GM19467 (cell line): Measurements from ENCODE around the gene APLP2.

ENCODE experiments used
- ATAC-seq: cut with Tn5 transposase; IDR thresholded peaks from one replicate; pipeline ENCODE4 v1.9.1; 2021; ENCODE audit warnings: mild to moderate bottlenecking, moderate library complexity; ENCODE audit not compliant: unreplicated experiment

The APLP2 gene

DNA sequence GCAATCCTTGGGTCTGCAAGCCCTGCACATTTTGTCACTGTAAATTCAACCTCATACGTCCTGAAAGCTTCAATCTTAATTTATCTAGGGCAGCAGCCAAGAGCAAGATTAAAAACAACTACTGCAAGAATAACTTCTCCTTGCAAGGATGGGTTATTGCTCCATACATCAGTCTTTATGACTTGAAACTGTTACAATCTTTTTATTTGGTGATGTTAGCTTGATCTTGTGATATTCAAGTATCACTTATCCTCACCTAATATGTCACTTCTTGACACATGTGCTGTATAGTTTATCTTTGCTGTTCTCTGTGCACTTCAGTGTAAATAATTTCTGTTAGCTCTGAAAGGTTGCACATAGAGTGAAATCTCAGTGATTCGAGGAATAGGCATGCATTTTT lies 14.7 kb upstream of the APLP2 start:
- ATAC-seq = no peak

DNA sequence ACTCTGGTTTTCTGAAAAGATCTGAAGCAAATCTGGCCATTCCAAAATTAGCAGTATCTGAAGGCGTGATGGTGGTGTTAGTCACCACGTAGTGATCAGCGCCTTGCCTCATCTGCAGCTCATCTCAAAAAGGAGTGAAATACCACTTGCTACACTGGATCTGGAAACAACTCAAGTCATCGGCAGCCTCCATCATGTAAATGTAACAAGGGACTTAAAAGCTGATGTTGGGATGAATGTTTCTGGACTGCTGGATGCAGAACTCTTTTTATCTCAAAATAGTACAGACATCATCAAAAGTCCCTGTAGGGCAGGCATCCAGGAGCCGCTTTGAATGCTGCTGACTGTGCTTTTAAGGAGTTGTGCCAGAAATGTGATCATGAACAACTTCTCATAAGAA lies 14.1 kb upstream of the APLP2 start:
- no peak for ATAC-seq

DNA sequence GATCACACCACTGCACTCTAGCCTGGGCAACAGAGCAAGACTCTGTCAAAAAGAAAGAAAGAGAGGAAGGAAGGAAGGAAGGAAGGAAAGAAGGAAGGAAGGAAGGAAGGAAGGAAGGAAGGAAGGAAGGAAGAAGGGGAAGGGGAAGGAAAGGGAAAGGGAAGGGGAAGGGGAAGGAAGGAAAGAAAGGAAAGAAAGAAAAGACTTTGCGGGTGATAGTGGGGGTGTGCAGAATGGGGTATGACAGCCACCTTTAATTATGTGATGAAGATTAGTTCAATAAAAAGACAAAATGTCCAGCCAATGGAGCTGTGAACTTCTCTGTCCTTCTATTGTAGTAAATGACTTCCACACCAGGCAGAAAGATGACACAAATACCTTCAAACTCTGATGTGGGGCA lies 8.7 kb upstream of the APLP2 start:
- ATAC-seq = no peak

DNA sequence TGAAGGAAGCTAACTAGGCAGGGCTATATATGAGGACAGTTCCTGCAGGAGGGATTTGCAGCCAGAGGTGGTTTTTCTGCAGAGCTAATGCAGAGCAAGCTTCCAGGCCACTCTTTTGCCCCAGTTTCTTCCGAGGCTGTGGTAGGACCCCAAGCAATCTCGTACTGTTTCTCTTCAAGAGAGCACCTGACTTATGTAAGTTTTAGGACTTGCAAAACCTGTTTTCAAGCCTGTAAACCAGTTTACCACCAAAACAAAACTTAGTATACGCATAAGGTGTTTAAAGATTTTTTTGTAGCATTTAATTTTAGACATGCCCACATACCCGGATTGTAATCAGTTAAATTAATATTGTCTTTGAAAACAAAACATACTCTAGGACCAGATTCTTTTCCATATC lies 7.7 kb upstream of the APLP2 start:
- ATAC-seq = no peak

DNA sequence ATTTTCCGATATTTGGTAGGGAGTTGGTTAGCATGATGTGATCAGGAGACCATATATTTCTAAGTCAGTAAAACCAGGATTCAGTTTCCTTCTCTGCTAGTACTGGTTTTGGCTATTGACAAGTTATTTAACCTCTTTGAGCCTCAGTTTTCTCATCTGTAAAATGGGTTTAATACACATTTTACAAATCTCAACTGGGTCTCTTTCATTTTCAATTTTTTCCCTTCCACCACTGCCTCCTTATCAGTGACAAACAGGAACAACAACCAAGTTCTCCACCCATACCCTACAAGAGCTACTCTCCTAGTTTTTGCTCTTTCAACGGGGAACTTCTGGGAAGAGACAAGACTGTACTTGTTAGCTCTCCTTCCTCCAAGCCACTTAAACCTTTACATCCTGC lies 6.2 kb upstream of the APLP2 start:
- no peak for ATAC-seq

DNA sequence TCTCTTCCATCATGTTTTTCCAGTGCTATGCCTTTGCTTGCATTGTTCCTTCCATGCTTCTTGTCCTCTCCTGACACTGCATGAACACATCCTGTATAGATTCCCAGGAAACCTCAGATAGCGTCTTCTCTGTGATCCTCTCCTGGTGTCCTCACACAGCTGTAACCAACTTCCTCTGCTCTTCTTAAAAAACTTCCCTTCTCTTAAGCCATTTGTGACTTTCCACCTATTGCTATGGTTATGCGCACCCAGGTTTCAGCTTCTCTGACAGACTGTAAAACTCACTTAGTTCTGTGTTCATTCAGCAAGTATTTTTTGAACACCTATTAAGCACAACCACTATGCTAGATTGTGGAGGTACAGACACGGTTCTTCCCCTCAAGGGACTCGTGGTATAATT lies 5.1 kb upstream of the APLP2 start:
- no peak for ATAC-seq

DNA sequence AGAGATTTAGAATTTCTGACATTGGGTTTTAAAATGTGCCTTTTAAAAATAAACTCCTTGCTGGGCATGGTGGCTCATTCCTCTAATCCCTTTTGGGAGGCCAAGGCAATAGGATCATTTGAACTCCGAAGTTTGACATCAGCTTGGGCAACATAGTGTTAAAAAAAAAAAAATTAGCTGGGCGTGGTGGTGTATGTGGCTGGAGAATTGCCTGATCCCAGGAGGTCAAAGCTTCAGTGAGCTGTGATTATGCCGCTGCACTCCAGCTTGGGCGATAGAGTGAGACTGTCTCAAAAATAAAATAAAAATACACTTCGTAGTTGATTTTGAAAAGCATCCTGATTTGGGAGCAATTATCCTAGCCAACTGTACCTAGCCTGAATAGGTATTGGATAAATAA lies 3.4 kb upstream of the APLP2 start:
- no peak for ATAC-seq

DNA sequence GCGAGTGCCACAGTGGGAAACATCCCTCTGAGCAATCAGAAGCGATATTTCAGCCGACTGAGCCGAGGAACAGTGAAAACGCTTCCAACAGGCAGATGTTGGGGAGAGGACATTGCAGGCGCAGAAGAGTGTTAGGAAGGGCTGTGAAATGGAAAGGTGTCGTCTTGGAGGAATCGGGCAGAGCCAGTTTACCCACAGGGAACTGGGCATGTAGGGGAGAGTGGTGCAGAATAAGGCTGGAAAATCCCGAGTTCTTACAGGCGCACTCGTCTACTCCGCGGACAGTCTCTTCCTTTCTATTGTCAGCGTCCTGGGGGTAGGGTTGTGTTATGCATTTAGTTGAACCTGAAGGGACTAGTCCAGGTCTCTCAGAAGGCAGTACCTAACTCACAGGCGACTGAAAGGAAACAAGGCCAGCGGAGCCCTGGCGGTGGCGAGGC lies 1.1 kb upstream of the APLP2 start:
- no peak for ATAC-seq

DNA sequence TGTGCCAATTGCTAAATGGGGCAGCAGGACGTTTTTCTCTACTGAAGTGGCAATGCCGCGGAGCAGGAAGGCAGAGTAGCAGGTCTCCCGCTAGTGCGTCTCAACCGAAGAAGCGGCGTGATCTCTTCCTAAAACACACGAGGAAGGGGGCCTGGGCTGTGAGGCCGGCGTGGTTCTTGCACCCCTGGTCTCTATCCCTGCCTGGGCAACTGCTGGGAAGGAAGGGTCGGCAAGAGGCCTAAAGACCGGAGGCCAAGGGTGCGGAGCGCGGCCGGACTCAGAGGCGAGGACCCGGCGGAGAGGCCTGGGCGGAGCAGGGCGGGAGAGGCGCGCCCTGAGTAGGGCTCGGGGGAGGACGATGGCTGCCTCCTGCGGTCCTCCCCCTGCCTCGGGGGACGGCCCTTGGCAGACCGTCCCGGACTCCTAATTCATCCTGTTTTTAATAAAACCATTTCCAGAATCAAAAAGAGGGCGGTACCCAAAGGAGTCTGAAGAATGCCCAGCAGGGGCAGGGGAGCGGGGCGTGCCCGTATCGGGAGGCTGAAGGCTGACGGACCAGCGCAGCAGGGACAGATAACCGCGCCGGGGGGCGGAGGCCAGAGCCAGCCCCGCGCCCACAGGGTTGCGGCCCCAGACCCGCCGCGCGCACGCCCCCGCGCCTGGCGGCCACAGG lies 572 bp upstream of the APLP2 start:
- ATAC-seq = peak; percentile 38

DNA sequence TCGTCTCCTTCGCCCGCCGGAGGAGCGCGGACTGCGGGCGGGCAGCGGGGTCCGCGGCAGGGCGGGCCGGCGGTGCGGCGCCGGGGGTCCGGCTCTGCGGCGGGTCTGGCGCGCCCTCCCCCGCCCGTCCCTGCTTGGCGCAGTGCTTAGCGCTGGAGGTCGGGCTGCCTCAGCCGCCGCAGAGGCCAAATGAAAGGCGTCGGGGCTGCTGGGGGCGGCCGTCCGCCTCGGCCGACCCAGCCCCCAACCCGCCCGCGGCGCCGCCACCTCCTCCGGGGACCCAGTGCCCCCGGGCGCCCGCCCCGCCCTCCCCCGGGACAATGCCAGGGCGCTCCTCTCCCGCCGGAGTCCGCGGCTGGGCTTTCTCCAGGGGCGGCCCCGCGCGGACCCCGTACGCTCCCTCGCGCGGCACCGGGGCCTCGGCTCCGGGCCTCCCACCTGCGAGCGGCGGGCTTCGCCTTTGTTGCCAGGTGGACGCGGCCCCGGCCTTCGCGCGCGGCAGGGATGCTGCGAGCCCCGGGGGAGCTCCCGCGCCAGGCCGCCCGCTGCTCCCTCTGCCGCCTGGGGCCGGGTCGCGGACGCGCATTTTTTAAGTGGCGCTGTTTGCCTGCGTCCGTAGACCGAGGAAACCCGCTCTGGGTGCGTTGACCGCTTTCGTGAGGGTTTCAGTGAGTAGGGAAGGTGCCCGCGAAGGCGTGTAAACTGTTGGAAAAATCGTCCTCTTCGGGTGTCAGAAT lies 583 bp downstream of the APLP2 start:
- peak; percentile 17 for ATAC-seq

DNA sequence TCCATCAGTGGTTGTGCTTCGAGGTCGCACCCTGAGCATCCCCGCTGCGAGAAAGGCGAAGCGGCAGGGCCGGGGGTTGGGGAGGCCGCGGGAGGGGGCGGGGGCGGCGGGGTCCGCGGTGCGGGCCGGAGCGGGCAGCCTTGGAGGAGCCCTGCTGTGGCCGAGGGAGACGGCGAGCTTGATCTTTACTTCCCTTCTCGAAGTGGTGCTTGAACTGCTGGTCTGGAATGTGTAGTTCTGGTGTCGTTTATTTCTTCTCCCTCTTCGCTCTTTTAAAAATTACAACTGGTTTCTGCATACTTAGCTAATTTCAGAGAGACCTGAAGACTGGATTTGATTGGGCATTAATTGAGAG lies 1.1 kb downstream of the APLP2 start:
- ATAC-seq = no peak

DNA sequence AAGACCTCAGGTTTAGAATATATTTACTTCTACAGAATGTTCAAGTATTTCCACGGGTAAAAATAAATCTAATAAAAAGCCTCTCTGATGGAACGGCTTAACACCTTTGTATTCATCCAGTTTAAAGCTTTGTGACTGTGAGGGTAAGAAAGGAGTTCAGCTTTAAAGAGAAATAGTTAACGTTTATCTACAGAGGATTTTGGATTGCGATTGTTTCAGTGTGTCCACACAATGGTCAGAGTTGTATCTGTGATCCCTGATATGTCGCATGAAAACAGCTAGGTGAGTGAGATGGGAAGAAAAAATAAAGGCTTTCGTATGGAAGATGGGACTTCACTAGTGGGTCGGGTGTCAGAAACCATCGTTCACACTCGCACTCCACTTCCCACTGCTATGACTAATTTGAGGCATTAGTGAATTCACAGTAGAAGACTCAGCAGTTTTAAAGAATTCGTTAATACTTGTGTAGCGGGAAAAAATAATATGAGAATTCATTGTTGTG lies 1.6 kb downstream of the APLP2 start:
- no peak for ATAC-seq

DNA sequence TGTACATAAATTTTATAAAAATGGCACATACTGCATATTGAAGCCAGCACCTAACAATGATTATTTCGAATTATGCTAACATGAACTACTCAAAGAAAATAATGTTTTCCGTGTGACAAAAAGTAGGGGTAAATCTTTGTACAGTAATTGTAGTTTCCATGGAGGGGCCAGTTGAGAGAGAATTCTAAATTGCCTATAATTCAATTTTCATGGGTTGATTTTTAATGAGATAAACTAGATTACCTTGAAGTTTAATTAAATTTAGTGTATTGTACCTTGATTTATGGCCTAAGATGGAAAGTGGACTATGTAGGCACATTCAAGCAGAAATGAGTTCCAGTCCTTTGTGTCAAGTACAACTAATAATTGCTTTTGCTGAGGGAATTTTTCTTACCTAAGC lies 5.0 kb downstream of the APLP2 start:
- no peak for ATAC-seq

DNA sequence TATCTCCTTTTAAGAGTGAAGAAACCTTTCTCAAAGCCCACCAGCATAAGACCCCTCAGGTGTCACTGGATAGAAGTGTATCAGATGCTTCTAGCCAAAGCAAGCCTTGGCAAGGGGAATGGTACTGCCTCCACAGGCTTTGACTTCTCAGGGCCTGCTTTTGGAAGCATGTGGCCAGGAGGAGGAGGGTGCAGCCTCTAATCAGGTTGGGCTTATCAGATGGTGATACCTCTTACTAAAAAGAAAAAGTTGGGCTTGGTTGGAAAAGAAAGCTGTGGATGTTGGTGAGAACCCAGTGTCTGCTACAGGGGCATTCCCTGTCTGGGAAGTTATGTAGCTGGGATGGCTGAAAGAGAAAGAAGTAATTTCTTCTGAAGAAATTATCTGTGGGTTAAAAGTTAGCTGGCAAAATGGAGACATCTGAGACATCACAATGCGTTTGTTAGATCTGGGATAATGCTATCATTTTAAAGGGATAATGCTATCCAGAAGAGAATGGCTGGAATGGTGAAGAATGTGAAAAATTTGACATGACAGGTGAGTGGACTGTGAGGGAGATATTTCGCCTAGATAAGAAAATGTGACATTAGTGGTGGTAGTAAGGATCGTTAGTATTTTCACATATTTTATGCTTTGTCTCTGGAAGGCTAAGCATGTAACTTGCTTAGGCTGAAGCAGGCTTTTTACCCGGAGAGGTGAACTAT lies 7.2 kb downstream of the APLP2 start:
- ATAC-seq = no peak

DNA sequence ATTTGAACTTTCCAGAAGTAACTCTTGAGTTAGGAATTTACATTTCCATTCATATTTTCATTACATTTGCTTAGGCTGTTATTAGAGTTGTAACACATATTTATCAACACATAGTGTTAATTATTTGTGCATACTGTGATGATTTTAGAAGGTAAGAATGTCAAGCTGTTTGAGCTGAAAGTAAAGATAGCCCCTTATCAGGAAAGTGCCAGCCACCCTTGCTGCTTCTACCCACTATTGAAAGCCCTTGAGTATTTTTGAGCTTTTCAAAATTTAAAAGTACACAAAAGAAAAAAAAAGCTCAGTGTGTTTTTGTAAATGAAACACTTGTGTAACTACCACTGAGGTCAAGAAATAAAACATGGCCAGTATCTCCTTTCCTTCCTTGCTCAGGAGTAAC lies 8.0 kb downstream of the APLP2 start:
- ATAC-seq = no peak

DNA sequence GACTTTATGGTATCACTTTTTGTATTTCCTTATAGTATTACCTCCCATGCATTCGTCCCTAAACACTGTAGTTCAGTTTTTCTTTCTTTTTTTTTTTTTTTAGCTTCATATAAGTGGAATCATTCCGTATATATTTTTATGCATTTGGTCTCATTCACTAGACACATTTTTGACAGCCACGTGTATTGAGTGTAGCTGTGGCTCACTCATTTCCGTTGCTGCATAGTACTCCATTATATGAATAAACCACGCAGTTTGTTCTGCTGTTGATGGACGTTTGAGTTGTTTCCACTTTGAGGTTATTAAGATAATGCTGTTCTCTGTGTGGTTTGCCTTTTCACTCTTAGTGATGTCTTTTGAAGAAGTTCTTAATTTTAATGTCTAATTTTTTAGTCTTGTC lies 8.4 kb downstream of the APLP2 start:
- no peak for ATAC-seq

DNA sequence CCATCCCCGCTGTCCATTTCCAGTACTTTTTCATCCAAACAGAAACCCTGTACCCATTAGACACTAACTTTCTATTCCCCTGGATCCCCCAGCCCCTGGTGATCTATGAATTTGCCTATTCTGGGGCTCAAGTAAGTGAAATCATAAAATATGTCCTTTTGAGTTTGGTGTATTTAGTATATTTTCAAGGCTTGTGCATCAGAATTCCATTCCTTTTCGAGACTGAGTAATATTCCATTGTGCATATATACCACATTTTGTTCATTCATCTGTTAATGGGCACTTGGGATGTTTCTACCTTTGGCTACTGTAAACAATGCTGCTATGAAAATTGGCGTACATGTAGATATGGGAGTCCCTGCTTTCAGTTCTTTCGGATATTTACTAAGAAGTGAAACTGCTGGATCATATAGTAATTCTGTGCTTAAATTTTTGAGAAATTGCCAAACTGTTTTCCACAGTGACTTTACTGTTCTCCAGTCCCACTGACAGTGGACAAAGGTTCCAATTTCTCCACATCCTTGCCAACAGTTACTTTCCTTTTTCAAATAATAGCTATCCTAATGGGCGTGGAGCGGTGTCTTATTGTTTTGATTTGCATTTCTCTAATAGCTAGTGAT lies 16.1 kb downstream of the APLP2 start:
- ATAC-seq = no peak

DNA sequence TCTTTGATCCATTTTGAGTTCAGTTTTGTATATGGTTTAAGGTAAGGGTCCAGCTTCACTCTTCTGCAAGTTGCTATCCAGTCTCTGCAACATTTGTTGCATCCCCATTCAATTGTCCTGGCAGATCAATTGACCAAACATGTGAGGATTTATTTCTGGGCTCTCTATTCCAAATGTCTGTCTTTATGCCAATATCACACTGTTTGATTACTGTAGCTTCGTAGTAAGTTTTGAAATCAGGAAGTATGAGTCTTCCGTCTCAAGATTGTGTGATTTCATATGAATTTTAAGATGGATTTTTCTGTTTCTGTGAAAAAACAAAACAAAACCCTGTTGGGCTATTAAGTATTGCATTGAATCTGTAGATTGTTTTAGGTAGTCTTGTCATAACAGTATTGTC lies 17.0 kb downstream of the APLP2 start:
- ATAC-seq = no peak

DNA sequence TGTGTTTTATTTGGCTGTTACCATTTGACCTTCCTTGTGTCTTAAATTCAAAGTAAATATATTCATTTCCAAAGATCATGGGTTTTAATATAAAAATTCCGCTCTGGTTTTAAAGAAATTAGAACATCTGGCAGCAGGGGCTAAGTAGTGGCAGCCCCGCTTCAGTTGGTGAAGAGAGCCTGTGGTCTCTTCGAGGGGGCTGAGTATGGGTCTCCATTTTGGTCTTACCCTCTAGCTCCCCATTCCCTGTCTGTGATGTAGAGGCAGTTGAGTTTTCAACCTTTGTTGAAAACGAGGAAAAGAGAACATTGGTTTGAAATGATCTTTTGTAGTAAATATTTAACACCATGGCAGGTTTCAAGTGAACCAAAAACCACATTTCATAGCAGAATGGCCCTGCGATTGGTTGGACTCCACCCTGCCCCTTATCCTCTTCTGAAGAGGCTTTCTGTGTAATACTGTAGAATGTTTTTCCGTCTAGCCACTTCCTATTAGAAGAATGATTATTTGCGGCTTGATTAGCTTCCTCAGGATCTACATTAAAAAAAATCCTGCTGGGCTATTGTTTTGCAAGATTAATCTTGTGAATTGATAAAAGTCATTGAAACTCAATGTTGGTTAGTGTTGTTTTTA lies 17.7 kb downstream of the APLP2 start:
- peak; percentile 94 for ATAC-seq

DNA sequence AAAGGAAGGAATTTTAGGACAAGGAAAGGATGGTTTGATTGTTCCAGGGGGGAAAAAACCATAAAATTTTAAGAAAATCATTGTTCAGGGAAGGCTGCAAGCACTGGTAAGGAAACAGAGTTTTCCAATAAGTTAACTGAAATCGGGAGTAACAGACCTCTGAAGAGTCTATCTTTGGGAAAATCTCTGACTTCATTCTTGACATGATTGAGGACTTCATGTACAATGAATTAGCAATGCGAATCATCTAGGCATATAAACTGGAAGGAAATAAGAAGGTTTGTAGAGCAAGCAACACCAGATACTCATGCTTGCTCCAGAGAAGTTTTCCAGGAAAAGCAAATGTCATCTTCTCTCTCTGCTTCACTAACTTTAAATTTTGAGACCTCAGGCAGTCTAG lies 18.5 kb downstream of the APLP2 start:
- ATAC-seq = no peak
